ENCODE data around the gene STAC.
"Not testable (repeated sequence)": the region's sequence is repeated elsewhere in the genome, so short reads cannot be mapped to it uniquely, and the experiment has no call there.

STAC gene

GRCh38 chr3:36477655-36478054, 97.4 kb downstream of the STAC start:
- DNase-seq (ENCODE audit: low read depth in 2 of 2), result no peak

- DNase-seq (ENCODE audit: low read depth in 2 of 2), result no peak
These were observed 100.8 kb downstream of the STAC start for GRCh38 chr3:36480911-36481648.

- DNase-seq (ENCODE audit: low read depth in 2 of 2), result no peak
These were observed 102.0 kb downstream of the STAC start for GRCh38 chr3:36482256-36482655.

GRCh38 chr3:36482880-36483279, 102.6 kb downstream of the STAC start:
- DNase-seq (ENCODE audit: low read depth in 2 of 2), result no peak

GRCh38 chr3:36483709-36484108, 103.4 kb downstream of the STAC start:
- DNase-seq (ENCODE audit: low read depth in 2 of 2), result no peak

GRCh38 chr3:36484386-36484785, 104.1 kb downstream of the STAC start:
- DNase-seq (ENCODE audit: low read depth in 2 of 2), result no peak

GRCh38 chr3:36486009-36486795, 105.9 kb downstream of the STAC start:
- DNase-seq (ENCODE audit: low read depth in 2 of 2), result no peak

GRCh38 chr3:36487616-36488015, 107.3 kb downstream of the STAC start:
- DNase-seq (ENCODE audit: low read depth in 2 of 2), result no peak

- no peak for DNase-seq (ENCODE audit: low read depth in 2 of 2)
These were observed 107.9 kb downstream of the STAC start for GRCh38 chr3:36488077-36488789.

GRCh38 chr3:36489101-36489500, 108.8 kb downstream of the STAC start:
- no peak for DNase-seq (ENCODE audit: low read depth in 2 of 2)

- no peak for DNase-seq (ENCODE audit: low read depth in 2 of 2)
These were observed 109.5 kb downstream of the STAC start for GRCh38 chr3:36489679-36490425.

- no peak for DNase-seq (ENCODE audit: low read depth in 2 of 2)
These were observed 112.7 kb downstream of the STAC start for GRCh38 chr3:36493051-36493450.

GRCh38 chr3:36494461-36495109, 114.3 kb downstream of the STAC start:
- DNase-seq (ENCODE audit: low read depth in 2 of 2), result no peak

GRCh38 chr3:36496684-36497633, 116.7 kb downstream of the STAC start:
- DNase-seq (ENCODE audit: low read depth in 2 of 2), result no peak

GRCh38 chr3:36500053-36500452, 119.7 kb downstream of the STAC start:
- not testable (repeated sequence) for DNase-seq (ENCODE audit: low read depth in 2 of 2)

GRCh38 chr3:36501616-36502015, 121.3 kb downstream of the STAC start:
- no peak for DNase-seq (ENCODE audit: low read depth in 2 of 2)

GRCh38 chr3:36505393-36505792, 125.1 kb downstream of the STAC start:
- DNase-seq (ENCODE audit: low read depth in 2 of 2), result no peak

GRCh38 chr3:36511791-36512486, 131.6 kb downstream of the STAC start:
- DNase-seq (ENCODE audit: low read depth in 2 of 2), result no peak

GRCh38 chr3:36512555-36512954, 132.3 kb downstream of the STAC start:
- no peak for DNase-seq (ENCODE audit: low read depth in 2 of 2)

- no peak for DNase-seq (ENCODE audit: low read depth in 2 of 2)
These were observed 133.9 kb downstream of the STAC start for GRCh38 chr3:36514171-36514570.
